IMR-90 (cell line): ENCODE results near the gene NAA35. TPM values are rescaled to one million over a fixed set of nuclear protein-coding genes. Genes with fewer than 3 reads are reported as not detected.
"Not testable (repeated sequence)": the region's sequence is repeated elsewhere in the genome, so short reads cannot be mapped to it uniquely, and the experiment has no call there.

Experiments used
- ATAC-seq: fragments of 200-7000 bp; cut with Tn5 transposase; 2 replicates; pipeline ENCODE4 v1.9.1; 2020; ENCODE audit warnings: low read depth, mild to moderate bottlenecking, moderate library complexity
- BruUV-seq: library from RNA; stranded (reverse); fragments of 400-500 nt; replicated peaks from 2 replicates; lab custom pipeline; 2021; lab: Mats Ljungman, UMichigan
- CTCF ChIA-PET: fragments of 300-600 bp; formaldehyde crosslinking; extraction: SDS; loops from one replicate; lab custom pipeline; 2021; ENCODE audit warnings: antibody characterized with exemption; lab: Yijun Ruan, JAX
- POLR2A ChIA-PET: fragments of 300-600 bp; sonication (Branson Sonifier 250); formaldehyde crosslinking; loops from one replicate; lab custom pipeline; 2022; ENCODE audit warnings: antibody characterized with exemption; ENCODE audit not compliant: unreplicated experiment; lab: Charles Lee
- DNase-seq: peaks from one replicate; pipeline ENCODE4 v3.0.0; 2013
- H2AFZ ChIP-seq: replicated peaks from 2 replicates; pipeline ENCODE3; 2013; ENCODE audit warnings: low read length, mild to moderate bottlenecking; ENCODE audit not compliant: poor library complexity
- H2AK5ac ChIP-seq: 2 replicates; pipeline ENCODE4 v1.6.1; 2013; ENCODE audit warnings: low read depth, low read length, inconsistent platforms
- H2AK9ac ChIP-seq: replicated peaks from 2 replicates; pipeline ENCODE3; 2013; ENCODE audit warnings: mild to moderate bottlenecking, low read depth, low read length, moderate library complexity; ENCODE audit not compliant: poor library complexity
- H2BK120ac ChIP-seq: 2 replicates; pipeline ENCODE4 v1.6.1; 2013; ENCODE audit warnings: low read depth, low read length, inconsistent platforms
- H2BK15ac ChIP-seq: 3 replicates; pipeline ENCODE4 v1.6.1; 2013; ENCODE audit warnings: low read depth, low read length, inconsistent platforms
- H2BK20ac ChIP-seq: 2 replicates; pipeline ENCODE4 v1.6.1; 2013; ENCODE audit warnings: low read depth, mild to moderate bottlenecking, inconsistent platforms, low read length, moderate library complexity
- H2BK5ac ChIP-seq: 2 replicates; pipeline ENCODE4 v1.6.1; 2013; ENCODE audit warnings: mild to moderate bottlenecking, low read depth, low read length, inconsistent platforms; ENCODE audit not compliant: poor library complexity, severe bottlenecking
- H3K14ac ChIP-seq: replicated peaks from 2 replicates; pipeline ENCODE4 v1.6.1; 2013; ENCODE audit warnings: low read depth, low read length, inconsistent platforms
- H3K18ac ChIP-seq: 2 replicates; pipeline ENCODE4 v1.6.1; 2013; ENCODE audit warnings: low read depth, low read length, control low read depth
- H3K23ac ChIP-seq: 2 replicates; pipeline ENCODE4 v1.6.1; 2013; ENCODE audit warnings: low read depth, low read length, inconsistent platforms
- H3K27ac ChIP-seq: 2 replicates; pipeline ENCODE4 v1.5.1; 2013; ENCODE audit warnings: mild to moderate bottlenecking, control low read depth, low read length; ENCODE audit not compliant: insufficient read depth
- H3K27me3 ChIP-seq: 2 replicates; pipeline ENCODE4 v1.6.1; 2013; ENCODE audit warnings: low read length; ENCODE audit not compliant: control insufficient read depth, insufficient read depth
- H3K36me3 ChIP-seq: 2 replicates; pipeline ENCODE4 v1.6.1; 2013; ENCODE audit warnings: low read length, mixed read lengths; ENCODE audit not compliant: control insufficient read depth, insufficient read depth
- H3K4ac ChIP-seq: 2 replicates; pipeline ENCODE4 v1.6.1; 2013; ENCODE audit warnings: low read depth, low read length, inconsistent platforms
- H3K4me1 ChIP-seq: 2 replicates; pipeline ENCODE4 v1.6.1; 2013; ENCODE audit warnings: low read length, mixed read lengths; ENCODE audit not compliant: control insufficient read depth, insufficient read depth
- H3K4me2 ChIP-seq: 2 replicates; pipeline ENCODE4 v1.6.1; 2013; ENCODE audit warnings: low read depth, mild to moderate bottlenecking, control low read depth, low read length, moderate library complexity
- H3K4me3 ChIP-seq: 2 replicates; pipeline ENCODE4 v1.5.1; 2013; ENCODE audit warnings: low read depth, mild to moderate bottlenecking, control low read depth, low read length, moderate library complexity; ENCODE audit not compliant: insufficient read depth
- H3K56ac ChIP-seq: 2 replicates; pipeline ENCODE4 v1.6.1; 2013; ENCODE audit warnings: low read length, inconsistent platforms; ENCODE audit not compliant: insufficient read depth; ENCODE audit errors: extremely low read depth
- H3K79me1 ChIP-seq, 2 experiments: 2 replicates each; pipeline ENCODE4 v1.6.1; 2013; ENCODE audit warnings: low read length in 2 of 2, inconsistent platforms in 1 of 2, low read depth in 1 of 2
- H3K9ac ChIP-seq: 2 replicates; pipeline ENCODE4 v1.6.1; 2013; ENCODE audit warnings: low read depth, low read length, control low read depth
- H3K9me1 ChIP-seq: 2 replicates; pipeline ENCODE4 v1.6.1; 2013; ENCODE audit warnings: low read length, inconsistent platforms; ENCODE audit not compliant: insufficient read depth
- H3K9me3 ChIP-seq: 2 replicates; pipeline ENCODE4 v1.6.1; 2013; ENCODE audit warnings: low read length; ENCODE audit not compliant: control insufficient read depth, insufficient read depth
- H4K20me1 ChIP-seq: 2 replicates; pipeline ENCODE4 v1.6.1; 2013; ENCODE audit warnings: low read length, inconsistent platforms; ENCODE audit not compliant: insufficient read depth
- H4K5ac ChIP-seq: 2 replicates; pipeline ENCODE4 v1.6.1; 2013; ENCODE audit warnings: mild to moderate bottlenecking, low read depth, low read length, control low read depth
- H4K8ac ChIP-seq, 2 experiments: 2 replicates each; pipeline ENCODE4 v1.6.1; 2013; ENCODE audit warnings: low read depth in 2 of 2, low read length in 2 of 2, control low read depth in 1 of 2, inconsistent platforms in 1 of 2
- H4K91ac ChIP-seq: 2 replicates; pipeline ENCODE4 v1.6.1; 2013; ENCODE audit warnings: low read depth, low read length, inconsistent platforms; ENCODE audit not compliant: insufficient read depth
- WGBS, 2 experiments: methylation state at CpG; one replicate each; pipeline versions ENCODE4 v1.1.5 to v1.1.7; 2013; ENCODE audit warnings: missing lambda C conversion rate in 2 of 2; ENCODE audit not compliant: insufficient read length in 1 of 2; ENCODE audit errors: extremely low coverage in 2 of 2; 5-methylcytosine and 5-hydroxymethylcytosine counted together
- dilution Hi-C: fragments of 300-500 bp; cut with HindIII; formaldehyde crosslinking; loops from one replicate; pipeline ENCODE4 v1.14.3; 2018; ENCODE audit warnings: low sequenced_read_pairs; ENCODE audit not compliant: unreplicated experiment
- in situ Hi-C: fragments of 300-500 bp; cut with MboI; formaldehyde crosslinking; loops from 3 replicates; pipeline ENCODE4 v1.14.3; 2019; ENCODE audit warnings: low sequenced_read_pairs, inconsistent platforms, mixed read lengths
- intact Hi-C: fragments of 100-400 bp; cut with micrococcal nuclease; formaldehyde crosslinking; loops from 2 replicates; pipeline ENCODE4 v1.10.0; 2022
- polyA plus RNA-seq, 3 experiments: library from polyadenylated mRNA; depleted of rRNA; stranded (reverse); fragments of >200 nt; gene quantifications; 2 replicates each; pipeline ENCODE4 v1.2.3, GENCODE V29; 2012; ENCODE audit warnings: low replicate concordance in 1 of 3
- total RNA-seq: library from RNA; depleted of rRNA; stranded (reverse); fragments of >200 nt; gene quantifications from 2 replicates; pipeline ENCODE4 v1.2.3, GENCODE V29; 2012

The NAA35 gene
- total and polyA plus RNA-seq, 2 of the 4 experiments (the other 2 are of a cell fraction) = 13.1 to 16.5 TPM

DNA sequence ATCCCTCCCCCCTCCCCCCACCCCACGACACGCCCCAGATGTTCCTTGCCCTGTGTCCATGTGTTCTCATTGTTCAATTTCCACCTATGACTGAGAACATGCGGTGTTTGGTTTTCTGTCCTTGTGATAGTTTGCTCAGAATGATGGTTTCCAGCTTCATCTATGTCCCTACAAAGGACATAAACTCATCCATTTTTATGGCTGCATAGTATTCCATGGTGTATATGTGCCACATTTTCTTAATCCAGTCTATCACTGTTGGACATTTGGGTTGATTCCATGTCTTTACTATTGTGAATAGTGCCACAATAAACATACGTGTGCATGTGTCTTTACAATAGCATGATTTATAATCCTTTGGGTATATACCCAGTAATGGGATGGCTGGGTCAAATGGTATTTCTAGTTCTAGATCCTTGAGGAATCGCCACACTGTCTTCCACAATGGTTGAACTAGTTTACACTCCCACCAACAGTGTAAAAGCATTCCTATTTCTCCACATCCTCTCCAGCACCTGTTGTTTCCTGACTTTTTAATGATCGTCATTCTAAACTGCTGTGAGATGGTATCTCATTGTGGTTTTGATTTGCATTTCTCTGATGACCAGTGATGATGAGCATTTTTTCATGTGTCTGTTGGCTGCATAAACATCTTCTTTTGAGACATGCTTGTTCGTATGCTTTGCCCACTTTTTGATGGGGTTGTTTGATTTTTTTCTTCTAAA, 107.2 kb downstream of the NAA35 start:
- H3K4me1 ChIP-seq, H4K8ac ChIP-seq, H3K79me1 ChIP-seq, H3K18ac ChIP-seq, H3K4me3 ChIP-seq, H3K14ac ChIP-seq, H3K36me3 ChIP-seq, H2BK120ac ChIP-seq, H4K91ac ChIP-seq, H2AK9ac ChIP-seq, H2AFZ ChIP-seq, H3K4ac ChIP-seq, H3K27me3 ChIP-seq, H2BK5ac ChIP-seq, H3K9me3 ChIP-seq, H2AK5ac ChIP-seq, H4K5ac ChIP-seq, H3K9me1 ChIP-seq, H4K20me1 ChIP-seq, DNase-seq, H3K4me2 ChIP-seq, in situ Hi-C loops, H2BK20ac ChIP-seq, dilution Hi-C loops, BruUV-seq, H3K27ac ChIP-seq, H3K9ac ChIP-seq, H3K56ac ChIP-seq, H3K23ac ChIP-seq, ATAC-seq, POLR2A ChIA-PET, H2BK15ac ChIP-seq: not testable (repeated sequence)
- intact Hi-C loops = loop anchor here (10.0 kb wide), 1 partner anchor 227 kb away; no protein-coding TSS in a partner anchor
- WGBS, 2 experiments = no CpG with 5 or more reads among the region's 7 CpGs
- CTCF ChIA-PET = interaction anchor here (0.6 kb wide), 1 partner anchor 242 kb away, joined by 3 read pairs; no protein-coding TSS in a partner anchor
